SKM-1 (cell line): ENCODE measurements around the gene RASA1.

Source experiments
- DNase-seq: peaks from one replicate; lab custom pipeline; 2025; ENCODE audit not compliant: unreplicated experiment; lab: John Stamatoyannopoulos, UW

Gene RASA1

DNA sequence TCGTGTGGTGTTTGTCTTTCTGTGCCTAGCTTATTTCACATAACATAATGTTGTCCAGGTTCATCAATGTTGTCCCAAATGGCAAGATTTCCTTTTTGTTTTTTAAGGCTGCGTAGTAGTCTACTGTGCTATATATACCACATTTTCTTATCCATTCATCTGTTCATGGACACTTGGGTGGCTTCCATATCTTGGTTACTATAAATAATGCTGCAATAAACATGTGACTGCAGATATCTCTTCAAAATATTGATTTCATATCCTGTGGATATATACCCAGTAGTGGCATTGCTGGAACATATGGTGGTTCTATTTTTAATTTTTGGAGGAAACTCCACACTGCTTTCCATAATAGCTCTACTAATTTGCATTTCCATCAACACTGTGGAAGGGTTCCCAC lies 170.5 kb downstream of the RASA1 start:
- no peak for DNase-seq
